GM19468 (cell line): ENCODE measurements around the gene DPP10.
"Not testable (repeated sequence)": the region's sequence is repeated elsewhere in the genome, so short reads cannot be mapped to it uniquely, and the experiment has no call there.

Source experiments
- ATAC-seq: cut with Tn5 transposase; IDR thresholded peaks from one replicate; pipeline ENCODE4 v1.9.1; 2021; ENCODE audit warnings: mild to moderate bottlenecking, moderate library complexity, moderate number of reproducible peaks; ENCODE audit not compliant: unreplicated experiment; ENCODE audit errors: extremely low read depth

Gene DPP10

GRCh38 chr2:114699423-114699944 lies 257.0 kb downstream of the DPP10 start:
- ATAC-seq, result no peak

GRCh38 chr2:114700440-114700839 lies 258.0 kb downstream of the DPP10 start:
- no peak for ATAC-seq

- no peak for ATAC-seq
Observed at GRCh38 chr2:114709936-114710850, 267.8 kb downstream of the DPP10 start.

- ATAC-seq, result no peak
Observed at GRCh38 chr2:114714313-114714712, 271.9 kb downstream of the DPP10 start.

- ATAC-seq, result no peak
Observed at GRCh38 chr2:114717049-114717448, 274.6 kb downstream of the DPP10 start.

GRCh38 chr2:114724454-114724853 lies 282.0 kb downstream of the DPP10 start:
- ATAC-seq, result no peak

- ATAC-seq, result no peak
Observed at GRCh38 chr2:114727012-114727411, 284.6 kb downstream of the DPP10 start.

- no peak for ATAC-seq
Observed at GRCh38 chr2:114728372-114728771, 285.9 kb downstream of the DPP10 start.

- ATAC-seq, result no peak
Observed at GRCh38 chr2:114729026-114729425, 286.6 kb downstream of the DPP10 start.

GRCh38 chr2:114735126-114735525 lies 292.7 kb downstream of the DPP10 start:
- no peak for ATAC-seq

- no peak for ATAC-seq
Observed at GRCh38 chr2:114742245-114742644, 299.8 kb downstream of the DPP10 start.

GRCh38 chr2:114745700-114746099 lies 303.3 kb downstream of the DPP10 start:
- no peak for ATAC-seq

GRCh38 chr2:114748175-114748574 lies 305.7 kb downstream of the DPP10 start:
- not testable (repeated sequence) for ATAC-seq

- ATAC-seq, result no peak
Observed at GRCh38 chr2:114752425-114752824, 310.0 kb downstream of the DPP10 start.

GRCh38 chr2:114753145-114753544 lies 310.7 kb downstream of the DPP10 start:
- no peak for ATAC-seq

GRCh38 chr2:114754907-114755563 lies 312.6 kb downstream of the DPP10 start:
- ATAC-seq, result no peak

GRCh38 chr2:114762376-114762775 lies 319.9 kb downstream of the DPP10 start:
- ATAC-seq, result no peak

- no peak for ATAC-seq
Observed at GRCh38 chr2:114762986-114763385, 320.5 kb downstream of the DPP10 start.

GRCh38 chr2:114769110-114769509 lies 326.7 kb downstream of the DPP10 start:
- ATAC-seq, result no peak

- no peak for ATAC-seq
Observed at GRCh38 chr2:114769991-114770390, 327.6 kb downstream of the DPP10 start.

GRCh38 chr2:114784046-114784445 lies 341.6 kb downstream of the DPP10 start:
- ATAC-seq, result no peak
